Measurements from ENCODE around the gene LAD1.

The LAD1 gene

GRCh38 chr1:201419256-201419655 is 20.1 kb upstream of the LAD1 start:
- no peak overlapping the region for H4K12ac ChIP-seq (ENCODE audit: low read depth, low read length)
- H3K23ac ChIP-seq (ENCODE audit: low read length), result no peak overlapping the region
- H3K27me3 ChIP-seq (ENCODE audit: insufficient read depth, low read length), result no peaks in the 10 kb centered on the region
- H4K91ac ChIP-seq (ENCODE audit: low read depth, low read length), result no peak overlapping the region
- no peak overlapping the region for H3K14ac ChIP-seq (ENCODE audit: low read length)
- no peak overlapping the region for H2AK5ac ChIP-seq (ENCODE audit: low read length)
- peaks cover 14 to 17% of the 10 kb centered on the region in 2 experiments for H3K4me1 ChIP-seq (ENCODE audit: control insufficient read depth in 1 of 2, insufficient read depth in 2 of 2, low read length in 2 of 2)
- no peak overlapping the region for H3K9ac ChIP-seq (ENCODE audit: low read length)
- H3K9me3 ChIP-seq (ENCODE audit: insufficient read depth, low read depth, low read length), result peaks cover 11% of the 10 kb centered on the region
- no CpG with 5 or more reads among the region's 4 CpGs for whole genome bisulfite sequencing (ENCODE audit: extremely low coverage, insufficient coverage, insufficient read length)
- DNase-seq, result no peak
- H2BK5ac ChIP-seq (ENCODE audit: low read depth, low read length, poor library complexity), result no peak overlapping the region
- no peaks in the 10 kb centered on the region for H3K36me3 ChIP-seq (ENCODE audit: control insufficient read depth in 1 of 2, insufficient read depth in 2 of 2, low read length in 2 of 2)
- H3K79me2 ChIP-seq (ENCODE audit: control insufficient read depth, insufficient read depth, low read length, poor library complexity), result peaks cover 3% of the 10 kb centered on the region
- no peak overlapping the region for H2AFZ ChIP-seq (ENCODE audit: insufficient read depth, low read length, poor library complexity)
- peaks cover 3% of the 10 kb centered on the region for H3K79me1 ChIP-seq (ENCODE audit: low read length)
- no peak overlapping the region for H3K4ac ChIP-seq (ENCODE audit: low read depth, low read length)
- no peak overlapping the region for H3K4me3 ChIP-seq (ENCODE audit: low read depth, low read length)
- H4K8ac ChIP-seq (ENCODE audit: low read depth, low read length), result no peak overlapping the region
- H3K4me2 ChIP-seq (ENCODE audit: low read length), result no peak overlapping the region
- no peak overlapping the region for H3K18ac ChIP-seq (ENCODE audit: low read length)
- no peak overlapping the region for H2BK12ac ChIP-seq (ENCODE audit: low read length)
- no peak overlapping the region for H3K27ac ChIP-seq (ENCODE audit: low read depth, low read length)
- H2BK120ac ChIP-seq (ENCODE audit: insufficient read depth, low read length, poor library complexity), result no peak overlapping the region

GRCh38 chr1:201418461-201418860 is 19.3 kb upstream of the LAD1 start:
- no peak for DNase-seq
- H3K36me3 ChIP-seq (ENCODE audit: control insufficient read depth in 1 of 2, insufficient read depth in 2 of 2, low read length in 2 of 2), result no peaks in the 10 kb centered on the region
- no peaks in the 10 kb centered on the region for H3K27me3 ChIP-seq (ENCODE audit: insufficient read depth, low read length)
- no peak overlapping the region for H3K27ac ChIP-seq (ENCODE audit: low read depth, low read length)
- H2BK120ac ChIP-seq (ENCODE audit: insufficient read depth, low read length, poor library complexity), result no peak overlapping the region
- H4K91ac ChIP-seq (ENCODE audit: low read depth, low read length), result no peak overlapping the region
- no peak overlapping the region for H3K4me2 ChIP-seq (ENCODE audit: low read length)
- peaks cover 14 to 17% of the 10 kb centered on the region in 2 experiments for H3K4me1 ChIP-seq (ENCODE audit: control insufficient read depth in 1 of 2, insufficient read depth in 2 of 2, low read length in 2 of 2)
- H3K23ac ChIP-seq (ENCODE audit: low read length), result no peak overlapping the region
- H3K14ac ChIP-seq (ENCODE audit: low read length), result no peak overlapping the region
- no peak overlapping the region for H3K4me3 ChIP-seq (ENCODE audit: low read depth, low read length)
- H2BK12ac ChIP-seq (ENCODE audit: low read length), result no peak overlapping the region
- H3K79me1 ChIP-seq (ENCODE audit: low read length), result peaks cover 3% of the 10 kb centered on the region
- no CpG with 5 or more reads among the region's 3 CpGs for WGBS (ENCODE audit: extremely low coverage, insufficient coverage, insufficient read length)
- H3K9ac ChIP-seq (ENCODE audit: low read length), result no peak overlapping the region
- no peak overlapping the region for H2AFZ ChIP-seq (ENCODE audit: insufficient read depth, low read length, poor library complexity)
- H2AK5ac ChIP-seq (ENCODE audit: low read length), result no peak overlapping the region
- H3K4ac ChIP-seq (ENCODE audit: low read depth, low read length), result no peak overlapping the region
- H4K8ac ChIP-seq (ENCODE audit: low read depth, low read length), result no peak overlapping the region
- no peak overlapping the region for H3K18ac ChIP-seq (ENCODE audit: low read length)
- H2BK5ac ChIP-seq (ENCODE audit: low read depth, low read length, poor library complexity), result no peak overlapping the region
- peaks cover 3% of the 10 kb centered on the region for H3K79me2 ChIP-seq (ENCODE audit: control insufficient read depth, insufficient read depth, low read length, poor library complexity)
- H3K9me3 ChIP-seq (ENCODE audit: insufficient read depth, low read depth, low read length), result peaks cover 11% of the 10 kb centered on the region
- no peak overlapping the region for H4K12ac ChIP-seq (ENCODE audit: low read depth, low read length)

GRCh38 chr1:201414051-201414738 is 15.1 kb upstream of the LAD1 start:
- H4K8ac ChIP-seq (ENCODE audit: low read depth, low read length), result no peak overlapping the region
- no peak overlapping the region for H3K18ac ChIP-seq (ENCODE audit: low read length)
- H2AK5ac ChIP-seq (ENCODE audit: low read length), result no peak overlapping the region
- no peak overlapping the region for H3K27ac ChIP-seq (ENCODE audit: low read depth, low read length)
- H3K4ac ChIP-seq (ENCODE audit: low read depth, low read length), result no peak overlapping the region
- DNase-seq, result no peak
- H2BK12ac ChIP-seq (ENCODE audit: low read length), result no peak overlapping the region
- no peak overlapping the region for H4K91ac ChIP-seq (ENCODE audit: low read depth, low read length)
- no peak overlapping the region for H3K4me2 ChIP-seq (ENCODE audit: low read length)
- H3K9me3 ChIP-seq (ENCODE audit: insufficient read depth, low read depth, low read length), result peaks cover 9% of the 10 kb centered on the region
- no peak overlapping the region for H3K23ac ChIP-seq (ENCODE audit: low read length)
- H3K79me2 ChIP-seq (ENCODE audit: control insufficient read depth, insufficient read depth, low read length, poor library complexity), result no peaks in the 10 kb centered on the region
- no peak overlapping the region for H3K14ac ChIP-seq (ENCODE audit: low read length)
- H2BK120ac ChIP-seq (ENCODE audit: insufficient read depth, low read length, poor library complexity), result no peak overlapping the region
- no peak overlapping the region for H2AFZ ChIP-seq (ENCODE audit: insufficient read depth, low read length, poor library complexity)
- no peaks in the 10 kb centered on the region for H3K27me3 ChIP-seq (ENCODE audit: insufficient read depth, low read length)
- H2BK5ac ChIP-seq (ENCODE audit: low read depth, low read length, poor library complexity), result no peak overlapping the region
- peaks cover 0 to 5% of the 10 kb centered on the region in 2 experiments for H3K4me1 ChIP-seq (ENCODE audit: control insufficient read depth in 1 of 2, insufficient read depth in 2 of 2, low read length in 2 of 2)
- no peak overlapping the region for H3K4me3 ChIP-seq (ENCODE audit: low read depth, low read length)
- no peak overlapping the region for H4K12ac ChIP-seq (ENCODE audit: low read depth, low read length)
- H3K79me1 ChIP-seq (ENCODE audit: low read length), result no peaks in the 10 kb centered on the region
- no CpG with 5 or more reads among the region's 15 CpGs for WGBS (ENCODE audit: extremely low coverage, insufficient coverage, insufficient read length)
- no peak overlapping the region for H3K9ac ChIP-seq (ENCODE audit: low read length)
- H3K36me3 ChIP-seq (ENCODE audit: control insufficient read depth in 1 of 2, insufficient read depth in 2 of 2, low read length in 2 of 2), result no peaks in the 10 kb centered on the region

GRCh38 chr1:201411292-201411691 is 12.2 kb upstream of the LAD1 start:
- DNase-seq, result no peak
- no peak overlapping the region for H3K14ac ChIP-seq (ENCODE audit: low read length)
- no peak overlapping the region for H3K4me2 ChIP-seq (ENCODE audit: low read length)
- no peak overlapping the region for H3K4me3 ChIP-seq (ENCODE audit: low read depth, low read length)
- no peaks in the 10 kb centered on the region for H3K27me3 ChIP-seq (ENCODE audit: insufficient read depth, low read length)
- H3K9me3 ChIP-seq (ENCODE audit: insufficient read depth, low read depth, low read length), result peaks cover 9% of the 10 kb centered on the region
- H3K23ac ChIP-seq (ENCODE audit: low read length), result no peak overlapping the region
- H2BK5ac ChIP-seq (ENCODE audit: low read depth, low read length, poor library complexity), result no peak overlapping the region
- H3K36me3 ChIP-seq (ENCODE audit: control insufficient read depth in 1 of 2, insufficient read depth in 2 of 2, low read length in 2 of 2), result no peaks in the 10 kb centered on the region
- H2AK5ac ChIP-seq (ENCODE audit: low read length), result no peak overlapping the region
- H3K79me2 ChIP-seq (ENCODE audit: control insufficient read depth, insufficient read depth, low read length, poor library complexity), result no peaks in the 10 kb centered on the region
- H3K27ac ChIP-seq (ENCODE audit: low read depth, low read length), result no peak overlapping the region
- H4K12ac ChIP-seq (ENCODE audit: low read depth, low read length), result no peak overlapping the region
- no peak overlapping the region for H3K4ac ChIP-seq (ENCODE audit: low read depth, low read length)
- H4K8ac ChIP-seq (ENCODE audit: low read depth, low read length), result no peak overlapping the region
- WGBS (ENCODE audit: extremely low coverage, insufficient coverage, insufficient read length), result no CpG with 5 or more reads among the region's 12 CpGs
- H3K18ac ChIP-seq (ENCODE audit: low read length), result no peak overlapping the region
- H2AFZ ChIP-seq (ENCODE audit: insufficient read depth, low read length, poor library complexity), result no peak overlapping the region
- H2BK12ac ChIP-seq (ENCODE audit: low read length), result no peak overlapping the region
- H2BK120ac ChIP-seq (ENCODE audit: insufficient read depth, low read length, poor library complexity), result no peak overlapping the region
- H3K4me1 ChIP-seq (ENCODE audit: control insufficient read depth in 1 of 2, insufficient read depth in 2 of 2, low read length in 2 of 2), result no peaks in the 10 kb centered on the region
- no peak overlapping the region for H3K9ac ChIP-seq (ENCODE audit: low read length)
- no peak overlapping the region for H4K91ac ChIP-seq (ENCODE audit: low read depth, low read length)
- no peaks in the 10 kb centered on the region for H3K79me1 ChIP-seq (ENCODE audit: low read length)

Data from trophoblast cell (in vitro differentiated cells and primary cell).